OCI-LY7 (cell line): ENCODE results near the gene VPS39. TPM values are rescaled to one million over a fixed set of nuclear protein-coding genes. Genes with fewer than 3 reads are reported as not detected.

Experiments
- BruUV-seq: library from RNA; stranded (reverse); fragments of 400-500 nt; replicated peaks from 2 replicates; lab custom pipeline; 2021; lab: Mats Ljungman, UMichigan
- CTCF ChIA-PET: fragments of 300-600 bp; sonication (Branson Sonifier 250); formaldehyde crosslinking; loops from one replicate; lab custom pipeline; 2022; ENCODE audit warnings: antibody characterized with exemption; ENCODE audit not compliant: unreplicated experiment; lab: Charles Lee
- POLR2A ChIA-PET: fragments of 300-600 bp; sonication (Branson Sonifier 250); formaldehyde crosslinking; loops from one replicate; lab custom pipeline; 2022; ENCODE audit warnings: antibody characterized with exemption; lab: Charles Lee
- DNase-seq: peaks from one replicate; pipeline ENCODE4 v3.0.0-alpha.2; 2015; ENCODE audit warnings: low spot score
- H2AFZ ChIP-seq: fragments of 200-600 bp; sonication (generic), shearing (Covaris generic); 2 replicates; pipeline ENCODE4 v1.6.1; 2014; ENCODE audit warnings: mild to moderate bottlenecking, antibody characterized with exemption, low read length, moderate library complexity
- H3K27ac ChIP-seq: fragments of 200-600 bp; sonication (generic); 2 replicates; pipeline ENCODE4 v1.5.1; 2014; ENCODE audit warnings: mixed run types, low read depth, mild to moderate bottlenecking, moderate library complexity, low read length, inconsistent platforms; ENCODE audit not compliant: poor library complexity, severe bottlenecking
- H3K36me3 ChIP-seq: fragments of 200-600 bp; sonication (generic); 2 replicates; pipeline ENCODE4 v1.6.1; 2014; ENCODE audit warnings: mild to moderate bottlenecking, antibody characterized with exemption, low read length, moderate library complexity, mixed read lengths; ENCODE audit not compliant: insufficient read depth
- H3K4me1 ChIP-seq: fragments of 200-600 bp; sonication (generic); 2 replicates; pipeline ENCODE4 v1.5.1; 2014; ENCODE audit warnings: mild to moderate bottlenecking, low read length; ENCODE audit not compliant: insufficient read depth, poor library complexity, severe bottlenecking
- H3K4me2 ChIP-seq: fragments of 200-600 bp; sonication (generic); 2 replicates; pipeline ENCODE4 v1.6.1; 2014; ENCODE audit warnings: mild to moderate bottlenecking, low read length
- H3K4me3 ChIP-seq: fragments of 200-600 bp; sonication (generic); 2 replicates; pipeline ENCODE4 v1.5.1; 2014; ENCODE audit warnings: mild to moderate bottlenecking, low read depth, low read length; ENCODE audit not compliant: poor library complexity, severe bottlenecking
- H3K79me2 ChIP-seq: fragments of 200-600 bp; sonication (generic); 2 replicates; pipeline ENCODE4 v1.6.1; 2016; ENCODE audit warnings: low read depth, mild to moderate bottlenecking, low read length, moderate library complexity, mixed read lengths; ENCODE audit not compliant: insufficient read depth
- H3K9me2 ChIP-seq: fragments of 200-600 bp; sonication (generic); 2 replicates; pipeline ENCODE4 v1.6.1; 2016; ENCODE audit warnings: mild to moderate bottlenecking, low read length, mixed read lengths; ENCODE audit not compliant: insufficient read depth
- H3K9me3 ChIP-seq: fragments of 200-600 bp; sonication (generic); 2 replicates; pipeline ENCODE4 v1.6.1; 2014; ENCODE audit warnings: mild to moderate bottlenecking, mixed run types, low read length, mixed read lengths
- H4K20me1 ChIP-seq: fragments of 200-600 bp; sonication (generic); 2 replicates; pipeline ENCODE4 v1.6.1; 2014; ENCODE audit warnings: mild to moderate bottlenecking, antibody characterized with exemption, low read length, moderate library complexity, mixed read lengths; ENCODE audit not compliant: insufficient read depth
- EZH2phosphoT487 ChIP-seq: fragments of 200-600 bp; sonication (generic); IDR thresholded peaks from 2 replicates; pipeline ENCODE4 v1.6.1; 2018; ENCODE audit warnings: low read depth, borderline replicate concordance, mild to moderate bottlenecking, mixed run types, antibody characterized with exemption, low read length, moderate library complexity, mixed read lengths
- intact Hi-C: fragments of 100-400 bp; cut with micrococcal nuclease; formaldehyde crosslinking; loops from one replicate; pipeline ENCODE4 v1.10.0; 2022; ENCODE audit not compliant: unreplicated experiment
- total RNA-seq, 2 experiments: library from RNA; depleted of rRNA in 1 of 2; stranded (reverse); fragments of >200 nt in 1 of 2; shearing (Covaris generic) in 1 of 2; gene quantifications; 2 replicates each; pipeline ENCODE4 v1.2.3, GENCODE V29; 2014 to 2022
- TF ChIP-seq, protein P1 (sequence below): fragments of 200-600 bp; sonication (generic); conservative IDR thresholded peaks from 2 replicates; pipeline ENCODE4 v1.5.1; 2014; ENCODE audit warnings: mild to moderate bottlenecking, antibody characterized with exemption, low read length, moderate library complexity, mixed read lengths

The VPS39 gene
- total RNA-seq, 2 experiments from 2014 or later: 25.1 to 60.5 TPM

GRCh38 chr15:42138411-42138810 lies 69.7 kb downstream of the VPS39 start:
- H3K9me3 ChIP-seq: no peaks in the 10 kb centered on the region
- TF ChIP-seq, protein P1, sequence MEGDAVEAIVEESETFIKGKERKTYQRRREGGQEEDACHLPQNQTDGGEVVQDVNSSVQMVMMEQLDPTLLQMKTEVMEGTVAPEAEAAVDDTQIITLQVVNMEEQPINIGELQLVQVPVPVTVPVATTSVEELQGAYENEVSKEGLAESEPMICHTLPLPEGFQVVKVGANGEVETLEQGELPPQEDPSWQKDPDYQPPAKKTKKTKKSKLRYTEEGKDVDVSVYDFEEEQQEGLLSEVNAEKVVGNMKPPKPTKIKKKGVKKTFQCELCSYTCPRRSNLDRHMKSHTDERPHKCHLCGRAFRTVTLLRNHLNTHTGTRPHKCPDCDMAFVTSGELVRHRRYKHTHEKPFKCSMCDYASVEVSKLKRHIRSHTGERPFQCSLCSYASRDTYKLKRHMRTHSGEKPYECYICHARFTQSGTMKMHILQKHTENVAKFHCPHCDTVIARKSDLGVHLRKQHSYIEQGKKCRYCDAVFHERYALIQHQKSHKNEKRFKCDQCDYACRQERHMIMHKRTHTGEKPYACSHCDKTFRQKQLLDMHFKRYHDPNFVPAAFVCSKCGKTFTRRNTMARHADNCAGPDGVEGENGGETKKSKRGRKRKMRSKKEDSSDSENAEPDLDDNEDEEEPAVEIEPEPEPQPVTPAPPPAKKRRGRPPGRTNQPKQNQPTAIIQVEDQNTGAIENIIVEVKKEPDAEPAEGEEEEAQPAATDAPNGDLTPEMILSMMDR: no peak
- no peak for TF ChIP-seq EZH2phosphoT487

GRCh38 chr15:42137461-42138261 lies 70.4 kb downstream of the VPS39 start:
- POLR2A ChIA-PET: interaction anchor here (0.7 kb wide), 1 partner anchor 196 kb away, joined by 3 read pairs; no protein-coding TSS in a partner anchor
- TF ChIP-seq, protein P1: peak; percentile 92
- TF ChIP-seq EZH2phosphoT487: no peak
- no peaks in the 10 kb centered on the region for H3K9me2 ChIP-seq
- BruUV-seq: no TSS peak
- H3K4me2 ChIP-seq: no peak overlapping the region
- no peaks in the 10 kb centered on the region for H4K20me1 ChIP-seq
- no peaks in the 10 kb centered on the region for H3K79me2 ChIP-seq
- H3K9me3 ChIP-seq: no peaks in the 10 kb centered on the region
- CTCF ChIA-PET: interaction anchor here (1.1 kb wide), 1 partner anchor 55 kb away, joined by 3 read pairs; no protein-coding TSS in a partner anchor
- no peak overlapping the region for H3K4me3 ChIP-seq
- H3K27ac ChIP-seq: no peak overlapping the region
- H3K4me1 ChIP-seq: no peaks in the 10 kb centered on the region
- 0 out of 2 replicates have a peak overlapping the region, but pooled peaks have one; percentile 23 for H2AFZ ChIP-seq
- peak; percentile 66 for DNase-seq
- intact Hi-C loops: loop anchor here (1.0 to 2.0 kb wide), 2 partner anchors 148 to 247 kb away; no protein-coding TSS in a partner anchor
- H3K36me3 ChIP-seq: no peaks in the 10 kb centered on the region

More at GRCh38 chr15:42138411-42138810, 69.7 kb downstream of the VPS39 start:
- Histone ChIP-seq H3K4me1 (no peaks in the 10 kb centered on the region), H3K4me3 (no peak overlapping the region), H4K20me1 (no peaks in the 10 kb centered on the region), H3K27ac (no peak overlapping the region), H3K36me3 (no peaks in the 10 kb centered on the region), H2AFZ (no peak overlapping the region), H3K9me2 (no peaks in the 10 kb centered on the region), H3K4me2 (no peak overlapping the region), H3K79me2 (no peaks in the 10 kb centered on the region)
- intact Hi-C loops: no loop called here
- no TSS peak for BruUV-seq
- no peak for DNase-seq
- ChIA-PET CTCF (interaction anchor here (1.1 to 1.3 kb wide), 2 partner anchors 8 to 56 kb away, joined by 3 to 5 read pairs; no protein-coding TSS in a partner anchor), POLR2A (no interaction called here)
